Heart right ventricle (tissue), 16 donors: ENCODE data around the gene SCARB1. TPM values are rescaled to one million over a fixed set of nuclear protein-coding genes. Genes with fewer than 3 reads are reported as not detected.

Source experiments
- ATAC-seq, 8 donors: fragments of 200-7000 bp; cut with Tn5 transposase; one replicate each; pipeline ENCODE4 v1.9.1; 2020; ENCODE audit warnings: mild to moderate bottlenecking in 8 of 8, moderate library complexity in 8 of 8, moderate number of reproducible peaks in 1 of 8
- DNase-seq, 2 donors: peaks; one replicate each; pipeline ENCODE4 v3.0.0-alpha.2; 2020
- H3K27ac ChIP-seq, 10 donors: fragments of 200-600 bp; sonication (generic) in 2 of 10; one replicate each; pipeline versions ENCODE4 v1.5.0 to v1.8.0; 2020 to 2022; ENCODE audit warnings: mild to moderate bottlenecking in 3 of 10
- H3K27me3 ChIP-seq, 7 donors: fragments of 200-600 bp; one replicate each; pipeline ENCODE4 v1.8.0; 2021 to 2022; ENCODE audit warnings: mild to moderate bottlenecking in 2 of 7
- H3K36me3 ChIP-seq, 9 donors: fragments of 200-600 bp; sonication (generic) in 1 of 9; one replicate each; pipeline versions ENCODE4 v1.5.0 to v1.8.0; 2020 to 2022; ENCODE audit warnings: mild to moderate bottlenecking in 2 of 9
- H3K4me1 ChIP-seq, 9 donors: fragments of 200-600 bp; sonication (generic) in 1 of 9; one replicate each; pipeline versions ENCODE4 v1.5.0 to v1.8.0; 2020 to 2022; ENCODE audit warnings: mild to moderate bottlenecking in 4 of 9
- H3K4me3 ChIP-seq, 10 donors: fragments of 200-600 bp; sonication (generic) in 2 of 10; one replicate each; pipeline versions ENCODE4 v1.5.0 to v1.8.0; 2020 to 2022; ENCODE audit warnings: mild to moderate bottlenecking in 7 of 10, moderate library complexity in 2 of 10
- H3K9me3 ChIP-seq, 11 donors: fragments of 200-600 bp in 10 of 11; sonication (generic) in 2 of 11; one replicate each; pipeline versions ENCODE4 v1.5.0 to v1.8.0; 2013 to 2022; ENCODE audit warnings: mild to moderate bottlenecking in 2 of 11, control low read depth in 1 of 11, moderate library complexity in 1 of 11
- WGBS, 2 donors: extraction: QIAGEN DNeasy Blood & Tissue Kit; methylation state at CpG; one replicate each; pipeline ENCODE4 v1.1.7; 2013; ENCODE audit warnings: inconsistent platforms in 1 of 2; 5-methylcytosine and 5-hydroxymethylcytosine counted together
- intact Hi-C, 10 donors: fragments of 100-400 bp; cut with DNase I; formaldehyde crosslinking; loops; one replicate each; pipeline versions ENCODE4 v1.11.1 to v1.14.2; 2022
- polyA plus RNA-seq, 2 donors: library from polyadenylated mRNA; stranded (reverse); fragments of 200-250 nt; gene quantifications; one replicate each; pipeline ENCODE4 v1.2.3, GENCODE V29; 2013
- total RNA-seq, 10 donors: library from RNA; stranded (reverse); fragmentation: NEBNext Ultra II Directional in 3 of 10; extraction: Animal tissue kit (Norgen Biotek cat#: 25700) in 3 of 10; gene quantifications; one replicate each; pipeline versions ENCODE4 v1.2.1 to v1.2.4, GENCODE V29; 2021 to 2023
- TF ChIP-seq, protein P1 (sequence below), 9 donors: fragments of 200-600 bp; sonication (generic) in 2 of 9; IDR thresholded peaks; one replicate each; pipeline versions ENCODE4 v1.5.0 to v1.8.0; 2021 to 2022; ENCODE audit warnings: antibody characterized with exemption in 9 of 9, mild to moderate bottlenecking in 5 of 9, moderate library complexity in 1 of 9
- donor health status: Arrhythmogenic right ventricular cardiomyopathy.
- donor health status: ischemic (EF 13 %, LVEDD 7.1; RV severe dilation, severe dysfunction).
- donor health status: healthy with polysubstance abuse.
- donor health status: DM: no; HTN: yes; CAD: no.
- donor health status: DM: no; HTN: no; CAD: no.
- donor health status: ischemic (EF 25% LVEDD 6.9; RV normal size, moderate dysfunction).
- donor health status: ischemic (EF 25% LVEDD 5.7; RV mildly dilated, moderate dysfunction).
- donor health status: healthy.
- donor health status: DM: yes; HTN: yes; CAD: no.
- donor health status: Ischemic cardiomyopathy.
- donor health status: ischemic (EF 35%, LVEDD 5.7; RV mildly dilated, moderate dysfunction).
- donor health status: nonischemic (EF 11% LVEDD 7.7; RV severe dilation, severe dysfunction).
- donor health status: DM: yes; HTN: yes; CAD: no.
- donor health status: PGD.
- donor health status: ischemic (EF 29% LVEDD 5.4; RV normal size, mild dysfunction).
- donor health status: nonischemic (EF 23%, LVEDD 6.1; RV moderate dilation, normal function).

SCARB1 gene
- total and polyA plus RNA-seq, 12 donors: 7.7 to 19.9 (median 11.5) TPM

DNA sequence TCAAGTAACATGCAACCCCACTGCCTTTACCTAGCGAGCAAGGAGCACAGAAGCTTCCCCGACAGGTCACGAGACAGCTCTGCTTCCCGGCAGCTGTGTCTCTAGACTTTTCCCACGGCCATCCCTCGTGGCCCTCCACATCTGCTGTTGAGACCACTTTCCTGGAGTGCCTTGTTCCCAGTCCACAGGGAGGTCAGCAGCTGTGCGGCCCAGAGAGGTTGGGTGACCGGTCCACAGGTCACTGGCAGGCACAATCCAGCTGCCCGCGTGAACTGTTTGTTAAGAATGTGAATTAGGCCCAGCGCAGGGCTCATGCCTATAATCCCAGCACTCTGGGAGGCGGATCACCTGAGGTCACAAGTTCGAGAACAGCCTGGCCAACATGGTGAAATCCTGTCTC is 71.5 kb downstream of the SCARB1 start:
- peaks cover 0 to 57% (median 0%) of the 10 kb centered on the region in 9 donors for H3K36me3 ChIP-seq
- H3K27me3 ChIP-seq: no peaks in the 10 kb centered on the region
- TF ChIP-seq, protein P1, sequence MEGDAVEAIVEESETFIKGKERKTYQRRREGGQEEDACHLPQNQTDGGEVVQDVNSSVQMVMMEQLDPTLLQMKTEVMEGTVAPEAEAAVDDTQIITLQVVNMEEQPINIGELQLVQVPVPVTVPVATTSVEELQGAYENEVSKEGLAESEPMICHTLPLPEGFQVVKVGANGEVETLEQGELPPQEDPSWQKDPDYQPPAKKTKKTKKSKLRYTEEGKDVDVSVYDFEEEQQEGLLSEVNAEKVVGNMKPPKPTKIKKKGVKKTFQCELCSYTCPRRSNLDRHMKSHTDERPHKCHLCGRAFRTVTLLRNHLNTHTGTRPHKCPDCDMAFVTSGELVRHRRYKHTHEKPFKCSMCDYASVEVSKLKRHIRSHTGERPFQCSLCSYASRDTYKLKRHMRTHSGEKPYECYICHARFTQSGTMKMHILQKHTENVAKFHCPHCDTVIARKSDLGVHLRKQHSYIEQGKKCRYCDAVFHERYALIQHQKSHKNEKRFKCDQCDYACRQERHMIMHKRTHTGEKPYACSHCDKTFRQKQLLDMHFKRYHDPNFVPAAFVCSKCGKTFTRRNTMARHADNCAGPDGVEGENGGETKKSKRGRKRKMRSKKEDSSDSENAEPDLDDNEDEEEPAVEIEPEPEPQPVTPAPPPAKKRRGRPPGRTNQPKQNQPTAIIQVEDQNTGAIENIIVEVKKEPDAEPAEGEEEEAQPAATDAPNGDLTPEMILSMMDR (IDR thresholded peaks at IDR 0.05): no peak
- H3K4me3 ChIP-seq: no peak overlapping the region
- intact Hi-C loops: no loop called here
- 94 to 97% methylated on average over 13 of the region's 13 CpGs for whole genome bisulfite sequencing, 2 donors
- H3K4me1 ChIP-seq: peaks cover 0 to 11% (median 0%) of the 10 kb centered on the region in 9 donors
- H3K9me3 ChIP-seq: no peaks in the 10 kb centered on the region
- H3K27ac ChIP-seq: no peak overlapping the region
- ATAC-seq: peak in 1 of 8 donors; percentile 35
- DNase-seq: no peak

DNA sequence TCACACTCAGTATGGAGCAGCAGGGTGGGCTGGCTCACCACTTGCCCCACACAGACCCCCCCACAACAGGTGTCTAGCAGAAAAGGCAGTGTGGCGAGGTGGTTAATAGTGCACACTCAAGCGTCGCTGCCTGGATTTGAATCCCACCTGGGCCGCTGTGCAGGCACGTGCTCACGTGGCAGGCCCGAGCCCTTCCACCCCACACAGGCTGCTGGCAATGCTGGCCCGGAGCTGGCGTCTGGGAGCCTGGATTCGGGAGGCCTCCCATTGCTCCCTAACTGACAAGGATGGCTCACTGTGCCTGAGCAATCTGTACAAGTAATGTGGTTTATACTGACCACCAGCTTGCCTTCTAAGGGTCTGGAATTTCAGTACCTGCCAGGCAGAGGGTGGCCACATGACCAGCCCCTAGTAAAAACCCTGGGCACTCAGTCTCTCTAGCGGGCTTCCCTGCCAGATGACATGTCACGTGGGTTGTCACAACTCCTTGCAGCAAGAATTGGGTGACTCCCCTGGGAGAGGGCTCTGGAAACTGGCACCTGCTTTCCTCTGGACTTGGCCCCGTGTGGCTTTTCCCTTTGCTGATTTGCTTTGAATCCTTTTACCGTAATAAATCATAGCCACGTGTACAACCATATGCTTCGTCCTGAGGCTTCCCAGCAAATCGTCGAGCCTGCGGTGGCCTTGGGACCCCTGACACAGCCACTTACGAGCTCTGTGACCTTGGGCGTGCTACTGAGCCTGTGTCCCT is 72.8 kb downstream of the SCARB1 start:
- H3K36me3 ChIP-seq: peaks cover 0 to 55% (median 0%) of the 10 kb centered on the region in 9 donors
- no peak for DNase-seq
- peaks cover 0 to 3% (median 0%) of the 10 kb centered on the region in 9 donors for H3K4me1 ChIP-seq
- ATAC-seq: peak in 4 of 8 donors; percentile 19 to 48 (median 26)
- intact Hi-C loops: no loop called here
- no peaks in the 10 kb centered on the region for H3K9me3 ChIP-seq
- TF ChIP-seq, protein P1 (IDR thresholded peaks at IDR 0.05): no peak
- no peak overlapping the region for H3K4me3 ChIP-seq
- peak overlapping the region in 2 of 10 donors; percentile 10 to 18 for H3K27ac ChIP-seq
- no peaks in the 10 kb centered on the region for H3K27me3 ChIP-seq
- 79 to 80% methylated on average over 21 of the region's 21 CpGs for WGBS, 2 donors

DNA sequence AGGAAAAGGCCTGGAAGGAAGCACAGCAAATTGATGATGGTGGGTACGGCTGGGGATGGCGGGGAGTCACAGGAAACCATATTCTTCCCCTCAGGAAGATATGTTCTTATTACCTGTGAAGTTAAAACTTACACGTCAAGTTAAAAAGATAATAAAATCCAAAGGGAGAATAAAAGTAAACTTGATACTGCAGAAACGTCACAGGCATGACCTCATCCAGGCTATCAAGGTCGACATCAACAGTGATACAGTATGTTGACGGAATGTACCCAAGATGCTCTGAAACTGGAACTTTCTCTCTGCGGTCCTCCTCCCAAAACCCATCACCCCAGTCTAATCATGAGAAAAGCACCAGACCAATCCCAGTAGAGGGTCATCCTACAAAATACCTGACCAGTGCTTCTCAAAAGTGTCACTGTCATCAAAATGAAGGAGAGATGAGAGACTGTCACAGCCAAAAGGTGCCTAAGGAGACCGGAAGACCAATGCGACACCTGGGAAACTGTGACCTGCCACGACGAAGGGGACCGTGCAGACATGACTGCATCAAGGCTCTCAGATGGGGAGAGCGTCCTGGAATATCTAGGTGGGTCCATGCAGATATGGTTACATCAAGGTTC is 74.6 kb downstream of the SCARB1 start:
- TF ChIP-seq, protein P1 (IDR thresholded peaks at IDR 0.05): no peak
- H3K9me3 ChIP-seq: no peaks in the 10 kb centered on the region
- DNase-seq: no peak
- peaks cover 0 to 3% (median 0%) of the 10 kb centered on the region in 9 donors for H3K4me1 ChIP-seq
- no peak for ATAC-seq
- intact Hi-C loops: loop anchor here in 1 of 10 donors (10.0 kb wide), 1 partner anchor 116 kb away; no protein-coding TSS in a partner anchor
- H3K27me3 ChIP-seq: no peaks in the 10 kb centered on the region
- WGBS, 2 donors: 93 to 94% methylated on average over 13 of the region's 13 CpGs
- peaks cover 0 to 65% (median 3%) of the 10 kb centered on the region in 9 donors for H3K36me3 ChIP-seq
- no peak overlapping the region for H3K4me3 ChIP-seq
- no peak overlapping the region for H3K27ac ChIP-seq

DNA sequence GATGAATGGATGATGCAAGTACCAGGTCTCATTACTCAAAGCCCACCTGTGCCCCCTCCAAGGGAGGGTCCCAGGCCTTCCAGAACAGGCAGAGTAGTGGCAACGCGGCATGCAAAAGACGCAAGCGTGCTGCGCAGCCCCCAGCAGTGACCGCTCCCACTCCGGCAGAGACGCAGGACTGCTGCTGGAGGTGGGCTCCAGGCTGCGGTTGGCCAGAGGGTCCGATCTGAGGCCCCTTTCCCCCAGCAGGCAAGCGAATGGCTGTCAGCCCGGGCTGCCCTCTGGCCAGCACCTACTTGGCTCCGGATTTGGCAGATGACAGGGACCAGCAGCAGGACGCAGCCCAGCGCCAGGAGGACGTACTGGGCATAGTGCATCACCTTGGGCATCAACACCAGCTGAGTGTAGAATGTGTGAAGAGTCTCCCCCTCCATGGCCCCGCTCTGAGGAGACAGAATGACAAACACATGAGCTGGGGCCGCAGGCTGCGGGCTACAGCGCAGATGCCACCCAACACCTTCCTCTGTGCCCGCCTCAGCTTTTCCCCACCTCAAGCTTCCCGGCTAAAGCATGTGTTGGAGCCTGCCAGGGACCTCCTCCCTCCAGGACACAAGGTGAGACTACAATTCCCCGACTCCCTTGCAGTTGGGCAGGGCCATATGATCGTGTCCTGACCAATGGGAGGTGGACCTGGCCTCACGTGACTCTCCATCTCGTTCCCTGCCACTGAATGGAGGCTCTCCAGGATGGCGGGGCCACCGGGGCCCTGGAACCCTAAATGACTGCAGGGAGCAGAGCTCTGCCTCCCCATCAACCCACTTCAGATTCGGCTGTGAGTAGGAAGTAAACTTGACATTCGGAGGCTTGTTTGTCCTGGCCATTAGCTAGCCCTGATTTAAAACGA is 77.4 kb downstream of the SCARB1 start:
- Histone ChIP-seq H3K9me3 (no peaks in the 10 kb centered on the region), H3K4me1 (peaks cover 0 to 4% (median 0%) of the 10 kb centered on the region in 9 donors), H3K36me3 (peaks cover 0 to 56% (median 3%) of the 10 kb centered on the region in 9 donors), H3K27me3 (no peaks in the 10 kb centered on the region), H3K27ac (peak overlapping the region in 1 of 10 donors; percentile 4), H3K4me3 (peak overlapping the region in 9 of 10 donors; percentile 20 to 54 (median 49))
- 62 to 68% methylated on average over 31 of the region's 31 CpGs for WGBS, 2 donors
- TF ChIP-seq, protein P1 (IDR thresholded peaks at IDR 0.05): no peak
- intact Hi-C loops: loop anchor here in 1 of 10 donors (10.0 kb wide), 1 partner anchor 118 kb away; no protein-coding TSS in a partner anchor
- DNase-seq: peak; percentile 78 to 89
- ATAC-seq: peak; percentile 94 to 97 (median 96)
